Neural cell (in vitro differentiated cells): ENCODE measurements around the gene GSTCD. TPM values are rescaled to one million over a fixed set of nuclear protein-coding genes. Genes with fewer than 3 reads are reported as not detected.

Experiments used
- H2AFZ ChIP-seq: fragments of 200-600, 300-800 bp; sonication (generic), shearing (Covaris generic); 2 replicates; pipeline ENCODE4 v1.6.0; 2014; ENCODE audit warnings: low read depth, mild to moderate bottlenecking, antibody characterized with exemption, low read length, moderate library complexity
- H3F3A ChIP-seq: fragments of 200-600 bp; shearing (Covaris generic); 2 replicates; pipeline ENCODE4 v1.6.1; 2016; ENCODE audit warnings: mild to moderate bottlenecking, moderate library complexity, mixed read lengths, antibody characterized with exemption, low read length; ENCODE audit not compliant: insufficient read depth, poor library complexity, severe bottlenecking
- H3K27ac ChIP-seq: fragments of 200-600, 300-800 bp; sonication (generic), shearing (Covaris generic); 2 replicates; pipeline ENCODE4 v1.5.1; 2014; ENCODE audit warnings: mild to moderate bottlenecking, low read length, moderate library complexity
- H3K27me3 ChIP-seq: fragments of 300-800, 200-600 bp; sonication (generic), shearing (Covaris generic); 2 replicates; pipeline ENCODE4 v1.6.0; 2014; ENCODE audit warnings: mild to moderate bottlenecking, low read depth, low read length, moderate library complexity; ENCODE audit not compliant: insufficient read depth
- H3K36me3 ChIP-seq: fragments of 300-800, 200-600 bp; sonication (generic), shearing (Covaris generic); 2 replicates; pipeline ENCODE4 v1.5.1; 2014; ENCODE audit warnings: mild to moderate bottlenecking, antibody characterized with exemption, low read length, moderate library complexity; ENCODE audit not compliant: insufficient read depth
- H3K4me2 ChIP-seq: fragments of 300-800, 200-600 bp; sonication (generic), shearing (Covaris generic); 2 replicates; pipeline ENCODE4 v1.6.0; 2014; ENCODE audit warnings: mild to moderate bottlenecking, low read length
- H3K4me3 ChIP-seq: fragments of 300-800, 200-600 bp; sonication (generic), shearing (Covaris generic); 2 replicates; pipeline ENCODE4 v1.5.1; 2014; ENCODE audit warnings: mild to moderate bottlenecking, low read length, moderate library complexity
- H3K79me2 ChIP-seq: fragments of 200-600 bp; shearing (Covaris generic); replicated peaks from 2 replicates; pipeline ENCODE4 v1.6.0; 2014; ENCODE audit warnings: mild to moderate bottlenecking, low read length, moderate library complexity; ENCODE audit not compliant: insufficient read depth
- H3K9ac ChIP-seq: fragments of 300-800, 200-600 bp; sonication (generic), shearing (Covaris generic); 2 replicates; pipeline ENCODE4 v1.6.1; 2016; ENCODE audit warnings: mild to moderate bottlenecking, low read length, mixed read lengths
- H3K9me2 ChIP-seq: fragments of 200-600 bp; shearing (Covaris generic); 2 replicates; pipeline ENCODE4 v1.6.1; 2016; ENCODE audit warnings: mild to moderate bottlenecking, low read length, mixed read lengths; ENCODE audit not compliant: insufficient read depth
- H3K9me3 ChIP-seq: fragments of 200-600, 300-800 bp; sonication (generic), shearing (Covaris generic); 2 replicates; pipeline ENCODE4 v1.6.1; 2016; ENCODE audit warnings: mild to moderate bottlenecking, mixed run types, low read length, moderate library complexity, mixed read lengths
- H4K20me1 ChIP-seq: fragments of 200-600 bp; shearing (Covaris generic); 2 replicates; pipeline ENCODE4 v1.6.1; 2016; ENCODE audit warnings: mild to moderate bottlenecking, mixed run types; ENCODE audit not compliant: insufficient read depth
- CTCF ChIP-seq: fragments of 450-650 bp; IDR thresholded peaks from 2 replicates; pipeline ENCODE4 v1.5.1; 2014; ENCODE audit warnings: antibody characterized with exemption, mild to moderate bottlenecking, moderate library complexity; ENCODE audit not compliant: poor library complexity, severe bottlenecking
- EP300 ChIP-seq: fragments of 450-650 bp; conservative IDR thresholded peaks from 2 replicates; pipeline ENCODE4 v1.6.1; 2014; ENCODE audit warnings: antibody characterized with exemption, mild to moderate bottlenecking, moderate library complexity; ENCODE audit not compliant: poor library complexity, severe bottlenecking
- EZH2 ChIP-seq: fragments of 200-600, 300-800 bp; shearing (Covaris generic), sonication (generic); IDR thresholded peaks from 2 replicates; pipeline ENCODE4 v1.6.1; 2014; ENCODE audit warnings: antibody characterized with exemption, low read length, borderline replicate concordance, mild to moderate bottlenecking; ENCODE audit not compliant: insufficient read depth, poor library complexity, severe bottlenecking
- MXI1 ChIP-seq: fragments of 450-650 bp; conservative IDR thresholded peaks from 2 replicates; pipeline ENCODE4 v1.6.1; 2014; ENCODE audit warnings: antibody characterized with exemption, mild to moderate bottlenecking; ENCODE audit not compliant: poor library complexity, severe bottlenecking
- POLR2AphosphoS5 ChIP-seq: IDR thresholded peaks from 2 replicates; pipeline ENCODE4 v1.6.1; 2012
- RAD21 ChIP-seq: fragments of 450-650 bp; conservative IDR thresholded peaks from 2 replicates; pipeline ENCODE4 v1.6.1; 2014; ENCODE audit warnings: antibody characterized with exemption, mild to moderate bottlenecking, moderate library complexity
- REST ChIP-seq: IDR thresholded peaks from 2 replicates; pipeline ENCODE4 v1.6.1; 2012; ENCODE audit warnings: borderline replicate concordance
- SMC3 ChIP-seq: fragments of 450-650 bp; conservative IDR thresholded peaks from 2 replicates; pipeline ENCODE4 v1.6.1; 2014; ENCODE audit warnings: antibody characterized with exemption, mild to moderate bottlenecking, moderate library complexity; ENCODE audit not compliant: poor library complexity
- TAF1 ChIP-seq: IDR thresholded peaks from 2 replicates; pipeline ENCODE4 v1.6.1; 2012; ENCODE audit warnings: low read depth
- polyA plus RNA-seq: library from polyadenylated mRNA; depleted of rRNA; stranded (reverse); fragments of >200 nt; gene quantifications from 2 replicates; pipeline ENCODE4 v1.2.3, GENCODE V29; 2014

GSTCD gene
- polyA plus RNA-seq, 1 donor from 2014 or later, result 15.1 TPM

GRCh38 chr4:105661028-105661427 lies 47.6 kb upstream of the GSTCD start:
- Histone ChIP-seq H4K20me1 (no peaks in the 10 kb centered on the region), H3K36me3 (no peaks in the 10 kb centered on the region), H3K4me3 (no peak overlapping the region), H3K27ac (no peak overlapping the region), H3K9me3 (no peaks in the 10 kb centered on the region), H3K79me2 (no peaks in the 10 kb centered on the region), H2AFZ (no peak overlapping the region), H3F3A (no peaks in the 10 kb centered on the region), H3K9me2 (no peaks in the 10 kb centered on the region), H3K9ac (no peak overlapping the region), H3K27me3 (no peaks in the 10 kb centered on the region), H3K4me2 (no peak overlapping the region)
- no peak for TF ChIP-seq SMC3
- no peak for TF ChIP-seq EP300
- no peak for TF ChIP-seq MXI1
- no peak for TF ChIP-seq EZH2
- TF ChIP-seq REST, result no peak
- TF ChIP-seq POLR2AphosphoS5, result no peak
- TF ChIP-seq CTCF, result no peak
- no peak for TF ChIP-seq RAD21
- TF ChIP-seq TAF1, result no peak

- H3K36me3 ChIP-seq, result no peaks in the 10 kb centered on the region
- no peak overlapping the region for H2AFZ ChIP-seq
- H3K4me2 ChIP-seq, result no peak overlapping the region
- no peaks in the 10 kb centered on the region for H4K20me1 ChIP-seq
- no peak for TF ChIP-seq MXI1
- TF ChIP-seq POLR2AphosphoS5, result no peak
- TF ChIP-seq TAF1, result no peak
- no peak for TF ChIP-seq SMC3
- TF ChIP-seq EZH2, result no peak
- no peak for TF ChIP-seq CTCF
- TF ChIP-seq RAD21, result no peak
- no peak for TF ChIP-seq REST
- TF ChIP-seq EP300, result no peak
- no peak overlapping the region for H3K27ac ChIP-seq
- no peaks in the 10 kb centered on the region for H3K9me3 ChIP-seq
- H3K9me2 ChIP-seq, result no peaks in the 10 kb centered on the region
- no peaks in the 10 kb centered on the region for H3F3A ChIP-seq
- no peaks in the 10 kb centered on the region for H3K79me2 ChIP-seq
- no peak overlapping the region for H3K4me3 ChIP-seq
- no peaks in the 10 kb centered on the region for H3K27me3 ChIP-seq
- H3K9ac ChIP-seq, result no peak overlapping the region
These were observed 45.5 kb upstream of the GSTCD start for GRCh38 chr4:105662935-105663675.
